Left lung (tissue), 10 donors: ENCODE measurements around the gene GPR3. TPM values are rescaled to one million over a fixed set of nuclear protein-coding genes. Genes with fewer than 3 reads are reported as not detected.

ENCODE experiments used
- ATAC-seq: fragments of 200-7000 bp; cut with Tn5 transposase; one replicate; pipeline ENCODE4 v1.9.1; 2020; ENCODE audit warnings: moderate library complexity
- DNase-seq, 4 donors: peaks; one replicate each; pipeline ENCODE4 v3.0.0-alpha.2; 2013 to 2020
- H3K27ac ChIP-seq, 2 donors: fragments of 200-600 bp; sonication (generic) in 1 of 2; one replicate each; pipeline versions ENCODE4 v1.5.0 to v1.8.0; 2020 to 2021
- H3K27me3 ChIP-seq, 2 donors: fragments of 200-600 bp; sonication (generic) in 1 of 2; one replicate each; pipeline versions ENCODE4 v1.5.0 to v1.8.0; 2020 to 2021
- H3K36me3 ChIP-seq, 2 donors: fragments of 200-600 bp; sonication (generic) in 1 of 2; one replicate each; pipeline versions ENCODE4 v1.5.0 to v1.8.0; 2020 to 2021
- H3K4me1 ChIP-seq, 2 donors: fragments of 200-600 bp; one replicate each; pipeline ENCODE4 v1.8.0; 2021
- H3K4me3 ChIP-seq, 2 donors: fragments of 200-600 bp; sonication (generic) in 1 of 2; one replicate each; pipeline versions ENCODE4 v1.5.0 to v1.8.0; 2020 to 2021; ENCODE audit warnings: mild to moderate bottlenecking in 1 of 2
- H3K9me3 ChIP-seq, 2 donors: fragments of 200-600 bp; sonication (generic) in 1 of 2; one replicate each; pipeline versions ENCODE4 v1.5.0 to v1.8.0; 2020 to 2021
- intact Hi-C, 2 donors: fragments of 100-400 bp; cut with DNase I; formaldehyde crosslinking; loops; one replicate each; pipeline versions ENCODE4 v1.11.2 to v1.14.2; 2022
- polyA plus RNA-seq, 6 donors: library from polyadenylated mRNA; unstranded; fragments of 120-200 nt; gene quantifications; one replicate each; pipeline ENCODE4 v1.2.1, GENCODE V29; 2013; ENCODE audit not compliant: insufficient read length in 6 of 6
- total RNA-seq, 2 donors: library from RNA; stranded (reverse); fragmentation: NEBNext Ultra II Directional; extraction: Animal tissue kit (Norgen Biotek cat#: 25700); gene quantifications; one replicate each; pipeline ENCODE4 v1.2.1, GENCODE V29; 2021
- TF ChIP-seq, protein P1 (sequence below), 2 donors: fragments of 200-600 bp; sonication (generic) in 1 of 2; IDR thresholded peaks; one replicate each; pipeline versions ENCODE4 v1.5.0 to v1.8.0; 2021; ENCODE audit warnings: antibody characterized with exemption in 2 of 2
- donor health status: DM: no; HTN: yes; CAD: no.
- donor health status: DM: no; HTN: no; CAD: no.

GPR3 gene
- total and polyA plus RNA-seq, 8 donors = 0.16 to 1.7 (median 0.97) TPM

DNA sequence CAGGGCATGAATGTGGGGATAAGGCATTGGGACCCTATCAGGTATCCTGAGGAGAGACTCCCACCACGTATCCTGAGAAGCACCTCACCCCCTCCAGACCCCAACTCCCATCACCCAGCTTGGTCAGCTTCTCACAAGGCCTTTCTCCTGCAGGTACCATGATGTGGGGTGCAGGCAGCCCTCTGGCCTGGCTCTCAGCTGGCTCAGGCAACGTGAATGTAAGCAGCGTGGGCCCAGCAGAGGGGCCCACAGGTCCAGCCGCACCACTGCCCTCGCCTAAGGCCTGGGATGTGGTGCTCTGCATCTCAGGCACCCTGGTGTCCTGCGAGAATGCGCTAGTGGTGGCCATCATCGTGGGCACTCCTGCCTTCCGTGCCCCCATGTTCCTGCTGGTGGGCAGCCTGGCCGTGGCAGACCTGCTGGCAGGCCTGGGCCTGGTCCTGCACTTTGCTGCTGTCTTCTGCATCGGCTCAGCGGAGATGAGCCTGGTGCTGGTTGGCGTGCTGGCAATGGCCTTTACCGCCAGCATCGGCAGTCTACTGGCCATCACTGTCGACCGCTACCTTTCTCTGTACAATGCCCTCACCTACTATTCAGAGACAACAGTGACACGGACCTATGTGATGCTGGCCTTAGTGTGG, 1.3 kb downstream of the GPR3 start:
- ATAC-seq = no peak
- no peak for DNase-seq
- peaks cover 0 to 15% of the 10 kb centered on the region in 2 donors for H3K27me3 ChIP-seq
- intact Hi-C loops = loop anchor here (5.0 to 10.0 kb wide), 3 partner anchors 36 to 96 kb away; no protein-coding TSS in a partner anchor
- H3K27ac ChIP-seq = no peak overlapping the region
- TF ChIP-seq, protein P1, sequence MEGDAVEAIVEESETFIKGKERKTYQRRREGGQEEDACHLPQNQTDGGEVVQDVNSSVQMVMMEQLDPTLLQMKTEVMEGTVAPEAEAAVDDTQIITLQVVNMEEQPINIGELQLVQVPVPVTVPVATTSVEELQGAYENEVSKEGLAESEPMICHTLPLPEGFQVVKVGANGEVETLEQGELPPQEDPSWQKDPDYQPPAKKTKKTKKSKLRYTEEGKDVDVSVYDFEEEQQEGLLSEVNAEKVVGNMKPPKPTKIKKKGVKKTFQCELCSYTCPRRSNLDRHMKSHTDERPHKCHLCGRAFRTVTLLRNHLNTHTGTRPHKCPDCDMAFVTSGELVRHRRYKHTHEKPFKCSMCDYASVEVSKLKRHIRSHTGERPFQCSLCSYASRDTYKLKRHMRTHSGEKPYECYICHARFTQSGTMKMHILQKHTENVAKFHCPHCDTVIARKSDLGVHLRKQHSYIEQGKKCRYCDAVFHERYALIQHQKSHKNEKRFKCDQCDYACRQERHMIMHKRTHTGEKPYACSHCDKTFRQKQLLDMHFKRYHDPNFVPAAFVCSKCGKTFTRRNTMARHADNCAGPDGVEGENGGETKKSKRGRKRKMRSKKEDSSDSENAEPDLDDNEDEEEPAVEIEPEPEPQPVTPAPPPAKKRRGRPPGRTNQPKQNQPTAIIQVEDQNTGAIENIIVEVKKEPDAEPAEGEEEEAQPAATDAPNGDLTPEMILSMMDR (IDR thresholded peaks at IDR 0.05) = no peak
- no peaks in the 10 kb centered on the region for H3K36me3 ChIP-seq
- H3K9me3 ChIP-seq = no peaks in the 10 kb centered on the region
- no peak overlapping the region for H3K4me3 ChIP-seq
- H3K4me1 ChIP-seq = peaks cover 9 to 33% of the 10 kb centered on the region in 2 donors

DNA sequence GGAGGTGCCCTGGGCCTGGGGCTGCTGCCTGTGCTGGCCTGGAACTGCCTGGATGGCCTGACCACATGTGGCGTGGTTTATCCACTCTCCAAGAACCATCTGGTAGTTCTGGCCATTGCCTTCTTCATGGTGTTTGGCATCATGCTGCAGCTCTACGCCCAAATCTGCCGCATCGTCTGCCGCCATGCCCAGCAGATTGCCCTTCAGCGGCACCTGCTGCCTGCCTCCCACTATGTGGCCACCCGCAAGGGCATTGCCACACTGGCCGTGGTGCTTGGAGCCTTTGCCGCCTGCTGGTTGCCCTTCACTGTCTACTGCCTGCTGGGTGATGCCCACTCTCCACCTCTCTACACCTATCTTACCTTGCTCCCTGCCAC, 1.8 kb downstream of the GPR3 start:
- intact Hi-C loops = loop anchor here (5.0 to 10.0 kb wide), 3 partner anchors 37 to 97 kb away; no protein-coding TSS in a partner anchor

DNA sequence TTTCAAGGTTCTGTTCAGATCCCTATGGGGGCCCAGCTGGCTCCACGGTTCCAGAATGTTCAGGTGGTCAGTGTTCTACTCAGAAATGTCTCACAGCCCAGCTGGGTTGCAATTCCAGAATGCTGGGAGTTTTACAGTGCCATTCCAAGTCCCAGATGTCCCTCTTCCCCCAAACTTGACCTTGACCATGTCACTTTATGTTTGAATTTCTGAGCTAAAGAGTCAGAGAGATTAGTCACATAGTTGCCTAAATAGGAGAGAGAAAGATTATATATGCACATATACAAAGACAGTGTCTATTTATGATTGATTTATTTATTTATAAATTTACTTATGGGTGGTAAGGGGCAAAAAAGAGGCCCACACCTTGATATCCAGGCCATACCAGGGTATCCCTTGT, 2.5 kb downstream of the GPR3 start:
- Histone ChIP-seq H3K27ac (no peak overlapping the region), H3K36me3 (no peaks in the 10 kb centered on the region), H3K4me1 (peaks cover 9 to 43% of the 10 kb centered on the region in 2 donors), H3K27me3 (peaks cover 0 to 15% of the 10 kb centered on the region in 2 donors), H3K9me3 (no peaks in the 10 kb centered on the region), H3K4me3 (no peak overlapping the region)
- no peak for DNase-seq
- intact Hi-C loops = loop anchor here (5.0 to 10.0 kb wide), 3 partner anchors 38 to 98 kb away; no protein-coding TSS in a partner anchor
- TF ChIP-seq, protein P1 (IDR thresholded peaks at IDR 0.05) = no peak
- ATAC-seq = no peak

More for the DNA sequence above, 1.8 kb downstream of the GPR3 start:
- TF ChIP-seq, protein P1 (IDR thresholded peaks at IDR 0.05) = no peak
- H3K4me1 ChIP-seq = peaks cover 9 to 38% of the 10 kb centered on the region in 2 donors
- no peak for ATAC-seq
- H3K36me3 ChIP-seq = no peaks in the 10 kb centered on the region
- no peak for DNase-seq
- H3K4me3 ChIP-seq = no peak overlapping the region
- no peaks in the 10 kb centered on the region for H3K9me3 ChIP-seq
- peaks cover 0 to 15% of the 10 kb centered on the region in 2 donors for H3K27me3 ChIP-seq
- H3K27ac ChIP-seq = no peak overlapping the region

DNA sequence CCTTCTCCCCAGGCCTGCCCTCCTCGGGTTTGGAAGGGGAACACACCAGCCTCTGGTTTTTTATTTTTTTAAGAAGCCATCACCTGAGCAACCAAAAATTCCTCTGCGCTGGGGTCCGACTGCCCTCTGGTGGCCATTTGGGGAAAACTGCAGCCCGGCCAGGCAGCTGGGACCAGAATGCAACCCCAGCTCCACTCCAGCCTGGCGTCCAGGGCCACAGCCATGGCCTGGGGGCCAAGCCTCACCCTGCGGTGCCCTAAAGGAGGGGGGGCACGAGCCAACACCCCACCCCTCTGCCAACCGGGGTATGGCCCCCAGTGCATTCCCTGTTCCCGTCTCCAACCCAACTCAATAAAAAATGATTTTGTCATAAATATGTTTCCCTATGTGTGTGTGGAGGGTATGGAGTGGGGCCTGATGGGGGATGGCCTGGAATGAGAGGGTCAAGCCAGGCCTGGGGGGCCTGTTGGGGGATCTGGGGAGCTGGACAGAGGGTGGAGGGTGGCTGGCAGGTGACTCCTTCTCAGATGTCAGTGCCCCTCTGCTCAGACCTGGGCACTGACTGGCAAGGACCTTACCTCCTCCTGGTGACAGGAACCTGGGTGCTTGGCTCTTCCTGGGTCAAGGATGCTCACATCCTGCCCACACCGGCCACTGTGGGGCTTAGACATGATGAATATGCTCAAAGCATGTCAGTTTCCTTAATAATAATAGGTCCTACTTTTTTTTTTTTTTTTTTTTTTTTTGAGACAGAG, 3.2 kb downstream of the GPR3 start:
- Histone ChIP-seq H3K36me3 (no peaks in the 10 kb centered on the region), H3K9me3 (no peaks in the 10 kb centered on the region), H3K4me1 (peaks cover 9 to 44% of the 10 kb centered on the region in 2 donors), H3K4me3 (no peak overlapping the region), H3K27ac (no peak overlapping the region), H3K27me3 (peaks cover 0 to 15% of the 10 kb centered on the region in 2 donors)
- TF ChIP-seq, protein P1 (IDR thresholded peaks at IDR 0.05) = peak; percentile 95 to 97
- DNase-seq (peak in 3 of 4 donors; percentile 71 to 92 (median 73)), ATAC-seq (peak; percentile 61)
- intact Hi-C loops = loop anchor here in 1 of 2 donors (10.0 kb wide), 1 partner anchor 91 kb away; no protein-coding TSS in a partner anchor

DNA sequence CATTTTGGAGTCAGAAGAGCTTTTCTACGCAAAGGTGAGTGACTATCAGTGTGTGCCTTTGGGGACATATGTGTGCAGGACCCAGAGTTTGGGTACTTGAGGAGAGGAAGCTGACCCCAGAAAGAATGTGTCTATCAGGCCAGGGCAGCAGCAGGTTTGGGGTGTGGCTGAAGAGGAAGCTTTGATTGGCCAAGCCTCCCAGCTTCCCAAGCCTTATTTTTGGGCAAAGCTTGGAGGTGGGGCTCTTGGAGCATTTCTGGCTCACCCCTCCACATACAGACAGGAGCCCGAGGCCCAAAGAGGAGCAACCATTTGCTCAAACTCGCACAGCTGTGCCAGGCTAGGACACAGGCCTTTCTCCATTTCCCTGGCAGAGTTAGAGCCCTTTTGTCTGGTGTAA, 4.7 kb downstream of the GPR3 start:
- DNase-seq = no peak
- intact Hi-C loops = loop anchor here in 1 of 2 donors (10.0 kb wide), 1 partner anchor 92 kb away; no protein-coding TSS in a partner anchor
- Histone ChIP-seq H3K36me3 (no peaks in the 10 kb centered on the region), H3K4me3 (no peak overlapping the region), H3K4me1 (peaks cover 2 to 41% of the 10 kb centered on the region in 2 donors), H3K27ac (no peak overlapping the region), H3K9me3 (no peaks in the 10 kb centered on the region), H3K27me3 (peaks cover 0 to 8% of the 10 kb centered on the region in 2 donors)
- TF ChIP-seq, protein P1 (IDR thresholded peaks at IDR 0.05) = no peak
- no peak for ATAC-seq
